ENCODE measurements around the gene QSER1.
"Not testable (repeated sequence)": the region's sequence is repeated elsewhere in the genome, so short reads cannot be mapped to it uniquely, and the experiment has no call there.

QSER1 gene

GRCh38 chr11:32920570-32920969, 28.0 kb downstream of the QSER1 start:
- no peak for DNase-seq (ENCODE audit: low spot score)
- in situ Hi-C loops (cut with MboI; ENCODE audit: low pct_unique_long_range_greater_than_20kb, low sequenced_read_pairs, unreplicated experiment), result no loop called here
- TF ChIP-seq, protein P1, sequence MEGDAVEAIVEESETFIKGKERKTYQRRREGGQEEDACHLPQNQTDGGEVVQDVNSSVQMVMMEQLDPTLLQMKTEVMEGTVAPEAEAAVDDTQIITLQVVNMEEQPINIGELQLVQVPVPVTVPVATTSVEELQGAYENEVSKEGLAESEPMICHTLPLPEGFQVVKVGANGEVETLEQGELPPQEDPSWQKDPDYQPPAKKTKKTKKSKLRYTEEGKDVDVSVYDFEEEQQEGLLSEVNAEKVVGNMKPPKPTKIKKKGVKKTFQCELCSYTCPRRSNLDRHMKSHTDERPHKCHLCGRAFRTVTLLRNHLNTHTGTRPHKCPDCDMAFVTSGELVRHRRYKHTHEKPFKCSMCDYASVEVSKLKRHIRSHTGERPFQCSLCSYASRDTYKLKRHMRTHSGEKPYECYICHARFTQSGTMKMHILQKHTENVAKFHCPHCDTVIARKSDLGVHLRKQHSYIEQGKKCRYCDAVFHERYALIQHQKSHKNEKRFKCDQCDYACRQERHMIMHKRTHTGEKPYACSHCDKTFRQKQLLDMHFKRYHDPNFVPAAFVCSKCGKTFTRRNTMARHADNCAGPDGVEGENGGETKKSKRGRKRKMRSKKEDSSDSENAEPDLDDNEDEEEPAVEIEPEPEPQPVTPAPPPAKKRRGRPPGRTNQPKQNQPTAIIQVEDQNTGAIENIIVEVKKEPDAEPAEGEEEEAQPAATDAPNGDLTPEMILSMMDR (IDR thresholded peaks at IDR 0.05; ENCODE audit: extremely low read depth, insufficient read depth, missing control alignments), result no peak

DNA sequence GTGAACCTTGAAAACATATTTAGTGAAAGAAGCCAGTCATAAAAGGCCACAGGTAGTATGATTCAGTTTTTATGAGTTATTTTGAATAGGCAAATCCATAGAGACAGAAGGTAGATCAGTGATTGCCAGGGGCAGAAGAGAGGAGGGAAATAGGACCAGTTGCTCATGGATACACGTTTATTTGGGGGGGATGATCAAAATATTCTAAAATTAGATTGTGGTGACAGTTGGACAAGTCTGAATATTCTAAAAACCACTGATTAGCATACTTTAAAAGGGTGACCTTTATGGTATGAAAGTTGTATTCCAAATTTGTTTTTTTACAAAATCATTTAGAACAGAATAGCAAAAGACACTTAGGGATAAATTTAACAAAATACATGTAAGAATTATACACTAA, 28.6 kb downstream of the QSER1 start:
- in situ Hi-C loops (cut with MboI; ENCODE audit: low pct_unique_long_range_greater_than_20kb, low sequenced_read_pairs, unreplicated experiment), result no loop called here
- TF ChIP-seq, protein P1 (IDR thresholded peaks at IDR 0.05; ENCODE audit: extremely low read depth, insufficient read depth, missing control alignments), result no peak
- no peak for DNase-seq (ENCODE audit: low spot score)

DNA sequence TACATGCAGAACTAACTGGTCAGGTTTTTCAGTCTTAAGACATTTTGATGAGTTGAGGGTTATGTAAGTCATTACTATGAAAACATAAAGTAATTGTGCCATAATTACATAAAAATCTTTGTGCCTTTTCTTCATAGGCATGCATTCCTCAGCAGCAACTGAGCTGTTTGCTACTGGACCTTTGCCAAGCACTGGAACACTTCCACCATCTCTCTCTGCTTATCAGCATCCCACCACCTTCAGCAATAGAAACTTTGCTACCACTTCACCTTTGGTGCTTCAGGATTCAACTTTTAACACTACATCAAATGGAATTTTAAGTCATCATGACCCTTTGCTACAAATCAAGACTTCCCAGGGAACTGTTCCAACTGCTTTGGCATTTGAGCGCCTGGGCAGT, 39.0 kb downstream of the QSER1 start:
- in situ Hi-C loops (cut with MboI; ENCODE audit: low pct_unique_long_range_greater_than_20kb, low sequenced_read_pairs, unreplicated experiment), result no loop called here
- TF ChIP-seq, protein P1 (IDR thresholded peaks at IDR 0.05; ENCODE audit: extremely low read depth, insufficient read depth, missing control alignments), result no peak
- no peak for DNase-seq (ENCODE audit: low spot score)

DNA sequence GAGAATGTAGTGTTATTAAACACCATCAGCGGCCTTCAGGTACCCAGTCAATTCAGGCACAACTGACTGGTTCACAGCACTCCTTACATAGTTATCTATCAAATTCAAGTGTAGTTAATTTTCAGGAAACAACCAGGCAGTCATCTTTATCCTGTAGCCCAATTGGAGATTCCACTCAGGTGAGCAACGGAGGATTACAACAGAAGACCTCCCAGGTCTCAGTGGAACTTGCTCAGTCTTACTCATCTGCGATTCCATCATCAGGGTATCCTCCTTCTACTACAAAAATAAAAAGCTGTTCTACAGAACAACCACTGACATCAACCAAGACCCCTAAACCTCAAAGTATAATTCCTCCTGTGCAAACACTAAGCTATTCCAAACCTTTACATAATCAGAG, 39.6 kb downstream of the QSER1 start:
- no peak for DNase-seq (ENCODE audit: low spot score)
- TF ChIP-seq, protein P1 (IDR thresholded peaks at IDR 0.05; ENCODE audit: extremely low read depth, insufficient read depth, missing control alignments), result no peak
- in situ Hi-C loops (cut with MboI; ENCODE audit: low pct_unique_long_range_greater_than_20kb, low sequenced_read_pairs, unreplicated experiment), result no loop called here

GRCh38 chr11:32935462-32936029, 42.9 kb downstream of the QSER1 start:
- no peak for DNase-seq (ENCODE audit: low spot score)
- TF ChIP-seq, protein P1 (IDR thresholded peaks at IDR 0.05; ENCODE audit: extremely low read depth, insufficient read depth, missing control alignments), result no peak
- in situ Hi-C loops (cut with MboI; ENCODE audit: low pct_unique_long_range_greater_than_20kb, low sequenced_read_pairs, unreplicated experiment), result no loop called here

DNA sequence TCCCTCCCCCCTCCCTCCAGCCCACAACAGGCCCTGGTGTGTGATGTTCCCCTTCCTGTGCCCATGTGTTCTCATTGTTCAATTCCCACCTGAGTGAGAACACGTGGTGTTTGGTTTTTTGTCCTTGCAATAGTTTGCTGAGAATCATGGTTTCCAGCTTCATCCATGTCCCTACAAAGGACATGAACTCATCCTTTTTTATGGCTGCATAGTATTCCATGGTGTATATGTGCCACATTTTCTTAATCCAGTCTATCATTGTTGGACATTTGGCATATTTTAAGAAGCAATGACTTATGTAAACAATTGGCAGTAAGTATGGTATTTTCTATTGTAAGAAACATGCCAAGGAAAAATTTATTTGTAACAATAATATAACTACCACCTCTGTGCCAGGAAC, 43.6 kb downstream of the QSER1 start:
- DNase-seq (ENCODE audit: low spot score); in situ Hi-C loops (cut with MboI; ENCODE audit: low pct_unique_long_range_greater_than_20kb, low sequenced_read_pairs, unreplicated experiment): not testable (repeated sequence)

- in situ Hi-C loops (cut with MboI; ENCODE audit: low pct_unique_long_range_greater_than_20kb, low sequenced_read_pairs, unreplicated experiment); DNase-seq (ENCODE audit: low spot score): not testable (repeated sequence)
Measured at GRCh38 chr11:32937283-32937682, 44.7 kb downstream of the QSER1 start.

DNA sequence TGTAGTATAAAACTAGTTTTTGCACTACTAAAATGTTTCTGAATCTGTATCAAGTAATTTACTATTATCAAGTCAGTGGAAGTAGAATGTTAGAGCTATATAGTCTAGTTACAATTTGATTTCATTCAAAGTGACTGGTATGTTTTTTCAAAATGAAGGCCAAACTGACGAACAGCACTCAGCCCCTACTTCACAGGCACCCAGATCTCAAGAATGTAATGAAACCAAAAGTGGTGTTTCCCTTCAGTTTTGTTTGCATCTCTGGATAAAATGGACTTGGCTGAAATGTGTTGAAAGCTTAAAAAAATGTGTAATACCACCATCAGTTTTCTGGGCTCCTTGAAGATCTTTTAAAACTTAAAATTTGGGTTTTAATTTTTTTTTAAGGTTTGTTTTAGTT, 46.4 kb downstream of the QSER1 start:
- in situ Hi-C loops (cut with MboI; ENCODE audit: low pct_unique_long_range_greater_than_20kb, low sequenced_read_pairs, unreplicated experiment), result no loop called here

More for the DNA sequence above, 46.4 kb downstream of the QSER1 start:
- TF ChIP-seq, protein P1 (IDR thresholded peaks at IDR 0.05; ENCODE audit: extremely low read depth, insufficient read depth, missing control alignments), result no peak
- DNase-seq (ENCODE audit: low spot score), result peak; percentile 47
